ENCODE data around the gene RASSF6. TPM values are rescaled to one million over a fixed set of nuclear protein-coding genes. Genes with fewer than 3 reads are reported as not detected.

Gene RASSF6
- total and polyA plus RNA-seq, 2 donors (not counting 1 experiment from before 2014, with no cell fraction given): under 0.01 to 0.01 TPM

DNA sequence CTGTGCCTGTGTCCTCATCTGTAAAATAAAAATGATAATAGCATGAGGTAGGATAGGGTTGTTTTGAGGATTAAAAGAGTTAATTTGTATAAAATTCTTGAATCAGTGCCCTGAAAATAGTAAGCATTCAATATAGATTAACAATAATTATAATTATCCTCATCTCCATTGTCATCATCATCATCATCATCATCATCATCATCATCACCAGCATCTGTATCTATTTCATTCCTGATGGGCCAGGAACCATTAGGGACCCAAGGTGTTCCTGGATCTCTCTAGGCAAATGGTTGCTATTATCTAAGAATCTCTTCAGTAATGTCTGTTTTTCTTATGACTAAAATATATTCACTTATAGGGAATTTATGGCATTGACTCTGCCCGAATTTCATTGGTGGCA, 31.6 kb downstream of the RASSF6 start:
- no peaks in the 10 kb centered on the region for H3K9me3 ChIP-seq (ENCODE audit: control insufficient read depth, insufficient read depth, low read depth, low read length)
- no peak overlapping the region for H2AFZ ChIP-seq (ENCODE audit: low read length)
- no peak overlapping the region for H3K4me3 ChIP-seq (replicated peaks in 1 of 4; ENCODE audit: control extremely low read depth in 1 of 4, insufficient read depth in 1 of 4, low read depth in 3 of 4, low read length in 4 of 4)
- no peaks in the 10 kb centered on the region for H4K20me1 ChIP-seq (ENCODE audit: control insufficient read depth, extremely low read depth, insufficient read depth, low read length)
- H3K9ac ChIP-seq (ENCODE audit: insufficient read depth, low read length): no peak overlapping the region
- no peak overlapping the region for H3K4me2 ChIP-seq (ENCODE audit: extremely low read depth, insufficient read depth, low read length)
- H3K36me3 ChIP-seq (ENCODE audit: control insufficient read depth, insufficient read depth, low read length): no peaks in the 10 kb centered on the region
- H3K4me1 ChIP-seq (ENCODE audit: control insufficient read depth, extremely low read depth, insufficient read depth, low read length): peaks cover 10% of the 10 kb centered on the region
- H3K79me2 ChIP-seq (ENCODE audit: control insufficient read depth, insufficient read depth, low read length): no peaks in the 10 kb centered on the region
- no peak for DNase-seq (ENCODE audit: low read depth in 2 of 2)
- H3K27ac ChIP-seq (ENCODE audit: insufficient read depth, low read length): no peak overlapping the region
- H3K27me3 ChIP-seq (ENCODE audit: control insufficient read depth, insufficient read depth, low read length): no peaks in the 10 kb centered on the region
- TF ChIP-seq EZH2 (IDR thresholded peaks at IDR 0.05; ENCODE audit: low read length, missing control alignments): no peak
- TF ChIP-seq, protein P1, sequence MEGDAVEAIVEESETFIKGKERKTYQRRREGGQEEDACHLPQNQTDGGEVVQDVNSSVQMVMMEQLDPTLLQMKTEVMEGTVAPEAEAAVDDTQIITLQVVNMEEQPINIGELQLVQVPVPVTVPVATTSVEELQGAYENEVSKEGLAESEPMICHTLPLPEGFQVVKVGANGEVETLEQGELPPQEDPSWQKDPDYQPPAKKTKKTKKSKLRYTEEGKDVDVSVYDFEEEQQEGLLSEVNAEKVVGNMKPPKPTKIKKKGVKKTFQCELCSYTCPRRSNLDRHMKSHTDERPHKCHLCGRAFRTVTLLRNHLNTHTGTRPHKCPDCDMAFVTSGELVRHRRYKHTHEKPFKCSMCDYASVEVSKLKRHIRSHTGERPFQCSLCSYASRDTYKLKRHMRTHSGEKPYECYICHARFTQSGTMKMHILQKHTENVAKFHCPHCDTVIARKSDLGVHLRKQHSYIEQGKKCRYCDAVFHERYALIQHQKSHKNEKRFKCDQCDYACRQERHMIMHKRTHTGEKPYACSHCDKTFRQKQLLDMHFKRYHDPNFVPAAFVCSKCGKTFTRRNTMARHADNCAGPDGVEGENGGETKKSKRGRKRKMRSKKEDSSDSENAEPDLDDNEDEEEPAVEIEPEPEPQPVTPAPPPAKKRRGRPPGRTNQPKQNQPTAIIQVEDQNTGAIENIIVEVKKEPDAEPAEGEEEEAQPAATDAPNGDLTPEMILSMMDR (conservative IDR thresholded peaks at IDR 0.05 in 1 of 2, IDR thresholded peaks at IDR 0.05 in 1 of 2; ENCODE audit: low read depth in 1 of 2, low read length in 2 of 2): no peak

DNA sequence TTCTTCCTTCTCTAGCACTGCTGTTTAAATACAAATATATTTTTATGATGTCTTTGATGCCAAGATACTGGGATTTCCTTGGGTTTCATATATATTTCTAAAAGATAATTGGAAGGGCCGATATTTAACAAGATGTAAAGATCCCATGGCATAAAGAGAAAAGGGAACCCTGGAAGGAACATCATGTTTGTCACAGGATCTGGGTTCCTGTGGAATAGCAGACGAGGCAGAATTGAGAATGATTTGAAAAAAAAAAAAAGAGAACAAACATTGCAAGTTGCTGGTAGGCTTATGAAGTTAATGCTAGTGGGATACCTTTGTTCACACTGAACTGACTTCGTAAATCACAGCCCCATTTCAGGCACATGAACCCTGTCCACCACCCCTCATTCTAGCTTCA, 33.6 kb downstream of the RASSF6 start:
- no peak for DNase-seq (ENCODE audit: low read depth in 2 of 2)
- Histone ChIP-seq H3K9ac (ENCODE audit: insufficient read depth, low read length) (no peak overlapping the region), H3K4me2 (ENCODE audit: extremely low read depth, insufficient read depth, low read length) (no peak overlapping the region), H3K79me2 (ENCODE audit: control insufficient read depth, insufficient read depth, low read length) (no peaks in the 10 kb centered on the region), H4K20me1 (ENCODE audit: control insufficient read depth, extremely low read depth, insufficient read depth, low read length) (no peaks in the 10 kb centered on the region), H3K36me3 (ENCODE audit: control insufficient read depth, insufficient read depth, low read length) (no peaks in the 10 kb centered on the region), H2AFZ (ENCODE audit: low read length) (no peak overlapping the region), H3K27me3 (ENCODE audit: control insufficient read depth, insufficient read depth, low read length) (no peaks in the 10 kb centered on the region), H3K4me1 (ENCODE audit: control insufficient read depth, extremely low read depth, insufficient read depth, low read length) (peaks cover 10% of the 10 kb centered on the region), H3K27ac (ENCODE audit: insufficient read depth, low read length) (no peak overlapping the region), H3K4me3 (replicated peaks in 1 of 4; ENCODE audit: control extremely low read depth in 1 of 4, insufficient read depth in 1 of 4, low read depth in 3 of 4, low read length in 4 of 4) (no peak overlapping the region), H3K9me3 (ENCODE audit: control insufficient read depth, insufficient read depth, low read depth, low read length) (no peaks in the 10 kb centered on the region)
- TF ChIP-seq, protein P1 (conservative IDR thresholded peaks at IDR 0.05 in 1 of 2, IDR thresholded peaks at IDR 0.05 in 1 of 2; ENCODE audit: low read depth in 1 of 2, low read length in 2 of 2): no peak
- no peak for TF ChIP-seq EZH2 (IDR thresholded peaks at IDR 0.05; ENCODE audit: low read length, missing control alignments)

DNA sequence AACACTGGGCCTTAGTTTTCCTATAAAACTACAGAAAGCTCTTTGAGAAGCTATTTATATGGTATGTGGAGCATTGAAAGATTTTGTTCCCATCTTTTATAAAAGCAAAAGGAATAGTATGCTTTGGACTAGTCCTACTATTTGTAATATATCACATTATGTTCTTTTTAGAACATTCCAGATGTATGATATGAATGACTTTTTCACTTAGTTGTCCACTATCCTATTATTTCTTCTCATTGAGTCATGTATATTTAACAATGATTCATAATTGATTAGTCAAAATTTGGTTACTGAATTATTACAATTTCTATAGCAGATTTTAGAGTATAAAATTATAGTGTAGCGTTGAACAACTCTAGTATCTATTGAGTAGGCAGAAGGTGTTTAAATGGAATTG, 34.2 kb downstream of the RASSF6 start:
- Histone ChIP-seq H3K4me3 (replicated peaks in 1 of 4; ENCODE audit: control extremely low read depth in 1 of 4, insufficient read depth in 1 of 4, low read depth in 3 of 4, low read length in 4 of 4) (no peak overlapping the region), H3K79me2 (ENCODE audit: control insufficient read depth, insufficient read depth, low read length) (no peaks in the 10 kb centered on the region), H3K36me3 (ENCODE audit: control insufficient read depth, insufficient read depth, low read length) (no peaks in the 10 kb centered on the region), H3K27me3 (ENCODE audit: control insufficient read depth, insufficient read depth, low read length) (no peaks in the 10 kb centered on the region), H3K9ac (ENCODE audit: insufficient read depth, low read length) (no peak overlapping the region), H3K4me2 (ENCODE audit: extremely low read depth, insufficient read depth, low read length) (no peak overlapping the region), H3K9me3 (ENCODE audit: control insufficient read depth, insufficient read depth, low read depth, low read length) (no peaks in the 10 kb centered on the region), H3K4me1 (ENCODE audit: control insufficient read depth, extremely low read depth, insufficient read depth, low read length) (peaks cover 10% of the 10 kb centered on the region), H2AFZ (ENCODE audit: low read length) (no peak overlapping the region), H4K20me1 (ENCODE audit: control insufficient read depth, extremely low read depth, insufficient read depth, low read length) (no peaks in the 10 kb centered on the region), H3K27ac (ENCODE audit: insufficient read depth, low read length) (no peak overlapping the region)
- no peak for DNase-seq (ENCODE audit: low read depth in 2 of 2)
- TF ChIP-seq, protein P1 (conservative IDR thresholded peaks at IDR 0.05 in 1 of 2, IDR thresholded peaks at IDR 0.05 in 1 of 2; ENCODE audit: low read depth in 1 of 2, low read length in 2 of 2): no peak
- no peak for TF ChIP-seq EZH2 (IDR thresholded peaks at IDR 0.05; ENCODE audit: low read length, missing control alignments)
